Muscle of back (tissue), 11 donors: Measurements from ENCODE around the gene OPRL1. TPM values are rescaled to one million over a fixed set of nuclear protein-coding genes. Genes with fewer than 3 reads are reported as not detected.

Experiments used
- DNase-seq, 3 donors: peaks; one replicate each; pipeline versions ENCODE4 v3.0.0 to v3.0.0-alpha.2; 2013
- polyA plus RNA-seq, 10 donors: library from polyadenylated mRNA; unstranded; fragments of 120-200 nt; gene quantifications; one replicate each; pipeline ENCODE4 v1.2.1, GENCODE V29; 2013; ENCODE audit not compliant: insufficient read length in 10 of 10

OPRL1 gene
- polyA plus RNA-seq, 10 donors: 0.71 to 1.8 (median 1.1) TPM

GRCh38 chr20:64140061-64140931 is 60.4 kb downstream of the OPRL1 start:
- no peak for DNase-seq

GRCh38 chr20:64140956-64141355 is 61.1 kb downstream of the OPRL1 start:
- no peak for DNase-seq

GRCh38 chr20:64142590-64142989 is 62.7 kb downstream of the OPRL1 start:
- DNase-seq: no peak

GRCh38 chr20:64143018-64143801 is 63.3 kb downstream of the OPRL1 start:
- DNase-seq: no peak

DNA sequence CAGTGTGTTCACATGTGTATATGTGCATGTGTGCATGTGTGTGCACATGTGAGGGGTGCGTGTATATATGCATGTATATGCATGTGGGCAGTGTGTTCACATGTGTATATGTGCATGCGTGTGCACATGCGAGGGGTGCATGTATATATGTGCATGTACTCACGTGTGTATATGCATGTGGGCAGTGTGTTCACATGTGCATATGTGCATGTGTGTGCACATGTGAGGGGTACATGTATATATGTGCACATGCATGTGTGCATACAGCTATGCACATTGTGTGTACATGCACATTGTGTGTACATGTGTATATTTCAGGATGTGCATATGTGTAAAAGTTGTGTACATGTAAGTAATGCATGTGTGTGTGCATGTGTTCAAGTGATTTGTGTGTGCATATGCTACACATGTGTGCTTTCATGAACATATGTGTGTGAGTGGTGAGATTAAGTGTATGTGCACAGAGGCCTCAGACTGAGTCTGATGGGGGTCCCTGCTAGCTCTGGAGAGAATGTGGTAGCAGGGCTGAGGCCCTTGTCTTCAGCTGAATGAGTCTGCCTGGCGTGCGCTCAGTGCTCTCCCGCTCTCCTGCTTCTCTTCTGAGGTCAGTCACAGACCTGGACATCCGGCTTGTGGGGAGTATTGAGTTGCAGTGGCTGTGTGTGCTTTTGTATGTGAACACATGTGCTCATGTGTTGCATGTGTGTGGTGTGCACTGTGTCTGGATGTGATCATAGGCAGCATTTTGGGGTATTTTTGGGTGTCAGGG is 64.4 kb downstream of the OPRL1 start:
- no peak for DNase-seq

DNA sequence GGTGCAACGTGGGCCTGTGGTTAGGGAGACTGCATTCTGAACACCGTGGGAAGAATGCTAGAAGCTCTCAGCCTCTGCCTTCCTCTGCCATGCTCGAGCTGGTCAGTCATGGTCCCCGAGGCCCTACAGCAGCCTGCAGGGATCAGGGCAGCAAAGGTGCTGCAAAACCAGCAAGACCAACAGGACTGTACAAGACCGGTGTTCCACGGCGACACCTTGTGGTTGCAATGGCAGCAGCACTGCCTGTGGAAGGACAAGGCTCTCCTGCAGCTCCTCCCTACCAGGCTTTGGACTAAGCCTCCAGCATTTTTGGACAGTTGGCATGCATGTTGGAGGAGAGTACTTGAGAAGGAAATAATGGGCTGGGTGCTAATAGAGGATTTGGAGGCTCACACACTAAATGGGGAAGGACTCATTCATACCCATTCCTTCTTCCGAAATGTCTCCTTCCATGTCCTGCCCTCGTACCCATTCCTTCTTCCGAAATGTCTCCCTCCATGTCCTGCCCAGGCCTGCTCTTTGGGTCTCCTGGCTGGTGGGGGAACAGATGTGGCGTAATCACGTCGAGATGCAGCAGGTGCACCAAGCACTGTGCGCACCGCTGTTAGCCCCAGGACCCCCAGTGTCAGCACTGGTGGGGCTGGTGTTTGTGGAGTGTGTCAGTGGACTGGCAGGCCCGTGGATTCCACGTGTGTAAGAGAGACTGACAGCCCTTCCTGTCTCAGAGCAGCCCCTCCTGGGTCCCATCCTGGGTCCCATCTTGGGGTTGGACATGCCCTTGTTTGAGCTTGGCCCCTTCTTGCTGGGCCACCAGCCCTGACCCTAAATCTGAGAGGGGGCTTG is 65.8 kb downstream of the OPRL1 start:
- no peak for DNase-seq

DNA sequence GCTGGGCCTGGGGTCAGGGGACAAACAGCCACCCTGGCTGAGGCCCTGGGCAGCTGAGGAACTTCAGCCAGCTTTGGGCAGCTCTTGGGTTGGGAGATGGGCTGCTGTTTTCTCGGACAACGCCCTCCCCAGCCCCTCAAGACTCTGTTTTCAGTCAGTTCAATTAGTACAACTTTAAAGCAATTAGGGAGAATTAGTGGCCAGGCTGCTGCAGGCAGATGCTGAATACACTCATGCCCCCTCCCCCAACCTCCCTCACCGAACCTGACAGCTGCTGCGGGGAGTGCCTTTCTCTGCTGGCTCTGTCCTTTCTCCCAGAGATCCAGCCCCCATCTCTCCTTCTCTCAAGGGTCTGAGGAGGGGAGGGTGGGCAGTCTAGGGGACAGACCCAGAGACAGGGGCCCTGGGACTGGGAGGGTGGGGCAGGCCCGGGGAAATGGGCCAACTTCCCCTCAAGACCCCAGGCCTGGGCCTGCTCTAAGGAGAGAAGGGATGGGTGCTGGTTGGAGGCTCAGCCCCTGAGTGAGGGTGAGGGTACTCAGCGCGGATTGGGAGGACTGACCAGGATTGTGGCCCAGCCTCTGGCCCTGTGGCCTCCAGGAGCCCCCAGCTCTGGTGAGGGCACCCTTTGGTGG is 66.5 kb downstream of the OPRL1 start:
- DNase-seq: no peak

- no peak for DNase-seq
These were observed 67.1 kb downstream of the OPRL1 start for GRCh38 chr20:64146936-64147477.

GRCh38 chr20:64148581-64148980 is 68.7 kb downstream of the OPRL1 start:
- DNase-seq: no peak

- DNase-seq: no peak
These were observed 69.3 kb downstream of the OPRL1 start for GRCh38 chr20:64149141-64149540.

- DNase-seq: no peak
These were observed 70.1 kb downstream of the OPRL1 start for GRCh38 chr20:64149809-64150560.

Other genes starting within 250 kb of the OPRL1 start
- gene ZBTB46, start 248.8 kb upstream of the OPRL1 start, polyA plus RNA-seq: 10 to 100 TPM; 12.8 to 17.3 (median 14.8) TPM
- gene ABHD16B, start 218.6 kb upstream of the OPRL1 start, polyA plus RNA-seq: not detected
- 10 to 100 TPM; 65.5 to 85.7 (median 77.4) TPM for gene TPD52L2, start 214.8 kb upstream of the OPRL1 start, polyA plus RNA-seq
- gene DNAJC5, start 185.0 kb upstream of the OPRL1 start, polyA plus RNA-seq: 10 to 100 TPM; 24.0 to 32.5 (median 29.9) TPM
- gene UCKL1, start 123.7 kb upstream of the OPRL1 start, polyA plus RNA-seq: 10 to 100 TPM; 28.3 to 58.9 (median 41.3) TPM
- gene ZNF512B, start 110.2 kb upstream of the OPRL1 start, polyA plus RNA-seq: 10 to 100 TPM; 19.3 to 30.6 (median 23.8) TPM
- gene SAMD10, start 100.4 kb upstream of the OPRL1 start, polyA plus RNA-seq: 1 to 10 TPM; 2.1 to 4.2 (median 3.0) TPM
- gene PRPF6, start 99.0 kb upstream of the OPRL1 start, polyA plus RNA-seq: 10 to 100 TPM; 45.9 to 58.2 (median 52.8) TPM
- gene C20orf204, start 43.9 kb upstream of the OPRL1 start, polyA plus RNA-seq: 1 to 10 TPM in 2 of 10 donors, under 1 TPM in 8; 0.42 to 1.1 (median 0.66) TPM
- 10 to 100 TPM in 7 of 10 donors, 1 to 10 TPM in 3; 7.0 to 16.8 (median 10.7) TPM for gene SOX18, start 30.4 kb upstream of the OPRL1 start, polyA plus RNA-seq
- 10 to 100 TPM; 38.5 to 50.1 (median 42.5) TPM for gene TCEA2, start 16.9 kb upstream of the OPRL1 start, polyA plus RNA-seq
- 10 to 100 TPM in 1 of 10 donors, 1 to 10 TPM in 9; 4.4 to 10.2 (median 5.6) TPM for gene RGS19, start 564 bp upstream of the OPRL1 start, polyA plus RNA-seq
- gene LKAAEAR1, start 4.3 kb downstream of the OPRL1 start, polyA plus RNA-seq: under 1 TPM in 3 of 10 donors, not detected in 7; 0.16 to 0.38 (median 0.23) TPM
- gene NPBWR2, start 27.5 kb downstream of the OPRL1 start, polyA plus RNA-seq: not detected
- under 1 TPM; 0.05 to 0.78 (median 0.11) TPM for gene MYT1, start 84.4 kb downstream of the OPRL1 start, polyA plus RNA-seq
- 10 to 100 TPM; 44.3 to 89.0 (median 58.3) TPM for gene PCMTD2, start 175.7 kb downstream of the OPRL1 start, polyA plus RNA-seq